DND-41 (cell line): ENCODE data around the gene HADHA.

Experiments
- CTCF ChIP-seq: IDR thresholded peaks from 2 replicates; pipeline ENCODE4 v1.5.1; 2012; ENCODE audit warnings: borderline replicate concordance, low read length, moderate library complexity, mild to moderate bottlenecking; ENCODE audit not compliant: poor library complexity, severe bottlenecking; ENCODE audit errors: extremely low read depth
- EZH2 ChIP-seq: IDR thresholded peaks from 3 replicates; pipeline ENCODE4 v1.6.1; 2012; ENCODE audit warnings: borderline replicate concordance, low read depth, mild to moderate bottlenecking, moderate library complexity, low read length, inconsistent platforms; ENCODE audit not compliant: severe bottlenecking

GRCh38 chr2:26185304-26185928 lies 59.0 kb downstream of the HADHA start:
- TF ChIP-seq CTCF (no peak), EZH2 (no peak)
